Metanephros (tissue), 1 donor: ENCODE results near the gene IRX1. TPM values are rescaled to one million over a fixed set of nuclear protein-coding genes. Genes with fewer than 3 reads are reported as not detected.

Experiments
- total RNA-seq: library from RNA; depleted of rRNA; stranded (reverse); fragments of >200 nt; gene quantifications from one replicate; pipeline ENCODE4 v1.2.3, GENCODE V29; 2014

IRX1 gene
- total RNA-seq = 50.3 TPM

GRCh38 chr5:3595006-3595961 is at the start of gene IRX1:
TSS of gene IRX1 (plus strand) at chr5:3595832. CDS start at chr5:3596106, 274 bp downstream.

